D341Med (cell line): ENCODE measurements around the gene TMEM150A.
"Not testable (repeated sequence)": the region's sequence is repeated elsewhere in the genome, so short reads cannot be mapped to it uniquely, and the experiment has no call there.

Experiments used
- DNase-seq: peaks from one replicate; pipeline ENCODE4 v3.0.0; 2012; ENCODE audit warnings: low spot score

Gene TMEM150A

DNA sequence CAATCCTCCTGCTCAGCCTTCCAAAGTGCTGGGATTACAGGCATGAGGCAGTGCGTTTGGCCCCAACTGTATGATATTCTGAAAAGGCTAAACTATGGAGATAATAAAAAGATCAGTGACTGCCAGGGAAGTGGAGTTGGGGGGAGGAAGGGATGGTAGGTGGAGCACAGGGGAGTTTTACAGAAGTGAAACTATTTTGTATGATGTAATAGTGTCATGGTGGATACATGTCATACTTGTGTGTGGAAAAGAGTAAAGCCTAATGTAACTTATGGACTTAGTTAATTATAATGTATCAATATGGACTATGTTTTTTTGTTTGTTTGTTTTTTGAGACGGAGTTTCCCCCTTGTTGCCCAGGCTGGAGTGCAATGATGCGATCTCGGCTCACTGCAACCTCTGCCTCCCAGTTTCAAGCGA is 38.3 kb downstream of the TMEM150A start:
- DNase-seq, result no peak

DNA sequence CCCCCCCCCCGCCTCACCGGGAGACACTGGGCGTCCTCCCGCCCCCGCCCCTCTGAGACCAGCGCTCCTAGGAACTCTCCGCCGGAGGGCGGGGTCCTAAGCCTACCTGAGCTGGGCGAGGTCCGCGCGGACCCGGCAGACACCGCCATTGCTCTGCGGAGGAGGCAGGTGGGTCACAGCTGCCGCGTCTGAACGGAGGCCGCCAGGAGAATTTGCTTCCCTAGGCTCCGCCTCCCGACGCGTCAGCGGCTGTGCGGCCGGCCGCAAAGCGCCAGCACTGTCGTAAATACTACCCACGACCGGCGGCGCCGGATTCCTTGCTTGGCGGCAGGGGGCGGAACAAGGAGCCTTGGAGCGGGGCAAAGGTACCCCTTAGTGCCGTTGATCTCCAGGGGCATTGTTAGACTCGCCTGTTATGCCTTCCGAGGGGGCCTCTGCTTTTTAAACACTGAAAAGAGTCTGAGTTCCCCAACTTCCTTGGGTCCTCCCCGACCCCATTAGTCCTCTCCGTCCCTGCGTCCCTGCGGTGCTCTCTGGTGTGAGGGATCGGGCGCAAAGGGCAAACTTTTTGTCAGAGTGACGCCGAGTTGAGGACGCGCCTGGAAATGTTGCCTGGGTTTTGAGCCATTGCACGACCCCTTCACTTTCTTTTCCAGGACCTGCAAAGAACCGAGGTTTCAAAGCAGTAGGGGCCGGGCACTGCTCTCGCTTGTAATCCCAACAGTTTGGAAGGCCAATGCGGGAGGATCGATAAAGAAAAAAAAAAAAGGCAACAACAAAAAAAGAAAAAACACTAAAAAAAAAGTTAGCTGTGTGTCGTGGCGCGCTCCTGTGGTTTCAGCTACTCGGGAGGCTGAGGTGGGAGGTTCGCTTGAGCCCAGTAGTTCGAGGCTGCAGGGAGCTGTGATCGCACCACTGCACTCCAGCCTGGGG is 41.0 kb downstream of the TMEM150A start, which contains the start of gene GGCX:
GGCX (minus strand) TSS at position 214 of the 933 bp plus-strand sequence; CDS start at position 149, 65 bp downstream.
- DNase-seq, result peak; percentile 95

DNA sequence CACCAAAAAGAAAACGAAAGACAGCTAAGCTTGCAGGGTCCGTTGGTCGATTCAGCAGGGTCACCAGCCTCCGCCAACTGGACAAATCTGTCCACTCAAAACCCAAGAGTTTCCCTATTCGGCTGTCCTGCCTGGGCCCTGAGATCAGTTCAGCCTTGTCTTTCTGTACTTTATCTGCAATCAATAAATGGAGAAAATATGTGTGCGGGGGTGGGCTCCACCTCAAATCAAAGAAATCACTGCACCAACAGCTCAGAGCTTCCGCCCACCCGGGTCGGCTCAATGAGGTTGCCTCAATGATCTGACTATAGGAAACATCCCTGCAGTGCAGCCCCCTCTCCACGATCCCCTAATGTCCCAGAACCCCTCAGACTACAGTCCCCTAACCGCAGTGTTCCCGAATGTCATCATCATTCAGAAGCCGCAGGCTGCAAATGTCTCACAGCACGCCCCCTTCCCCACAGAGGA is 41.7 kb downstream of the TMEM150A start:
- DNase-seq, result no peak

DNA sequence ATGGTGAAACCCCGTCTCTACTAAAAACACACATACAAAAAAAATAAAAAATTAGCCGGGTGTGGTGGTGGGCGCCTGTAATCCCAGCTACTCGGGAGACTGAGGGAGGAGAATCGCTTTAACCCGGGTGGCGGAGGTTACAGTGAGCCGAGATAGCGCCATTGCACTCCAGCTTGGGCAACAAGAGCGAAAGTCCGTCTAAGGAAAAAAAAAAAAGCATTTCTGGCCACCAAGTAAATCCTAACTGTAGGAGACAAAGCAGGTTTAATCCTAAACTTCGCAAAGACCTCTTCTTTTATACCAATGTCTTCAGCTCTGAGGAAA is 42.1 kb downstream of the TMEM150A start:
- not testable (repeated sequence) for DNase-seq

DNA sequence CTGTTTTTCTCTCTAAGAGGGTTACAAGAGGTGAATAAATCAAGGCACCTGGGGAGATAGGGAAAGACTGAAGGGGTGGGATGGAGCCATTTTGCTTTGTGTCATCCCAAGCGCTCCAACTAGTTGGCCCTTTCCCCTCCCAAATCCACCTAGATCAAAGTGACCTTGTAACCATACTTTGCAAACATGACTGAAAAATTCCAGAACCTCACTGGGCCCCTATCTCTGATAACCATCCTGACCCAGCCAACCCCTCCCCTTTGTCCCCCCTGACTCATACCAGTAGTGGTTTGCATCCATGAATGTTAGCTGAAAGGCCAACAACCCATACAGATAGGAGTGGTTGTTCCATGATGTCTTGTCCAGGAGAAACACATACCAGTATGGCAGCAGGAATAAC is 44.3 kb downstream of the TMEM150A start:
- no peak for DNase-seq

DNA sequence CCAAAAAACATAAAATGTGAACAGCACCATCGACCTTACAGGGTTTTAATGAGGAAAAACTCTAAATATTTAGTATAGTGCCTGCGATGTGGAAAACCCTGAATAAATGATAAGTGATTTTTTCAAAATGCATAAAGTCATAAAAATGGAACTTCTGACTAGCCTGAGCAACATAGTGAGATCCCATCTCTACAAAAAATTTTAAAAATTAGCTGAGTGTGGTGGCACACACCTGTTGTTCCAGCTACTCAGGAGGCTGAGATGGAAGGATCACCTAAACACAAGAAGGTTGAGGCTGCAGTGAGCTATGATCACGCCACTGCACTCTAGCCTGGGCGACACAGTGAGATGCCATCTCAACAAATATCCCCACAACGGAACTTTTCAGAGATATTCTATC is 45.4 kb downstream of the TMEM150A start:
- DNase-seq, result no peak

DNA sequence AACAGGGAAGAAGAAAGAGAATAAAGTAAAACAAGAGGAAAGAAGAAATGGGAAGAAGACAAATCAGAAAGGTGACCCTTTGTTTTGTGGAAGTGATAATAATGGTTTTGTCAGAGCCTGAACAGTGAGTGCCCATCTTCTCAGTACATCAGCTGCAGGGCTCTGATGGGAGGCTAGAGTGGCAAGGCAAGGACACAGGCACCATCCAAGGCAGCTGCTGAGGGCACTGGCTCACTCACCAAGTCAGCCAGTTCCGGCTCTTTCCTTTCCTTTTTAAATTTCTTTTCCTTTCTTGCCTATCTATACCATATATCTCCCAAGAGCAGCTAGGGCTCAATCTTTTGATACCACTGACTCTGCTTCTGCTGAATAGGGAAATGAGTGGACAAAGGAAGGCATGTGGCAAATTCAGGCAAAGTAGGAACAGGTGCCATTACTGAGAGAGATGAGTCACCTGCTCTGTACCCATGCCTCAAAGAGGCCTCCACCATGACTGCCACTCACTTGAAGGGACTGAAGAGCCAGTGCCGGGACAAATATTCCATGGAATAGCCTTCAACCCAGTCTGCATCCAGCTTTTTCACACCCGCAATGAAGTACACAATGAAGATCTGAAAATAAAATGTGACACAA is 47.4 kb downstream of the TMEM150A start:
- DNase-seq, result no peak

DNA sequence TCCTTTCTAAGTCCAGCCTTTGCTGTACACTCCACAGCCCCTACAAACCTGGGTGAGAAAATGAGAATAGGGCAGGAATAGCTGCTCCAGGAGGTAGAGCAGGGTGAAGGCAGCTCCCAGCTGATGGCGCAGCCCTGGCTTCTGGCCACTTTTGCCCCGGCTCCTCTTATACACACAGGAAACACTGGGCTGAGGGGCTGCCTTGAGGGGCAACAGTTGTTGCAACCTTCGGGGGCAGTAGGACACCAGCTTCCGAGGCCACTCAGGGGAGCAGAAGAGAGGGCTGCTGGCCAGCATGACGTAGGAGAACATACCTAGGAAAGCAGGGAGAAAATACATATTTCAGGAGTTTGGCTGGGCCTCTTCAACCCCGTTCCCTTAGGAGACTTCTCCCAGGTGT is 49.3 kb downstream of the TMEM150A start:
- DNase-seq, result no peak

DNA sequence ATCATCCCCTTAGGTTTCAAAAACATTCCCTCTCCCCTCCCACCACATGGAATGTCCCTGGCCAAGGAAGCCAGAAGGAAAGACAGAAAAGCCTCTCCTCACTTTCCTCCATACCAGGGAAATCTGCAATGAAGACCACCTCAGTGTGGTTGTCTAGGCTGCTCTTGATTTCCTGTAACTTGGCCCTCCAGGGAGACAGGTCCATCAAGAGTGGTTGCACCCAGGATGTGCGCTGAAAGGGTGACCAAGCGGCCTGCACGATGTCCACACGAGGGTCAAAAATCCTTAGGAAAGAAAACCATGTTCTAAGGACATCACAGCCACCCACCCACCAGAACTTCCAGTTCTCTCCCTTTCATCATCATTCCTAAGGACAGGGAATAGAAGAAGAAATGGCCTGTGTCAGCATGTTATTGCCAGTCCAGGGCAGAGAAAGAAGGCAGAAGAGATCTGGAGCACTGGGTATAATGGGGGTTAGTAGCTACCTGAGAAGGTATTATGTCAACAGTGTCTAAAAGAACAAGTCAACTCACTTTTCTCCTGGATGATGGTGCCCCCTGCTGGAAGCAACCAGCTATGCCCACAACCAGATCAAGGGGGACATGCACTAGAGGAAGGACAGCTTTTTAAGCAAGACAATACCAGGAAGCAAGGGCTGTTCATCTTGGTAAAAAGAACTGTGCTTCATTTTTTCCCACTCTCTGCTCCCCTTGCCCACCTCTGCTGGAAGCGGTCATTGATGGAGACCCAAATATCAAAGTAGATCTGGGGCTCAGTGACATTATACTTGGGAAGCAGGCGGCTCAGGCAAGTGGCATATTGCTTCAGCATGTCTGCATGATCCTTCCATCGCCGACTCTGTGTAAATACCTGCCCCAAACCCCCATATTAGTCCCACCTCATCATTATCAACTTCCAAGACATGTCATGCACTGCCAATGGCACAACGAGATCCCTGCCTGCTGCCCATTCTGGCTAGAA is 50.5 kb downstream of the TMEM150A start:
- DNase-seq, result peak; percentile 69

DNA sequence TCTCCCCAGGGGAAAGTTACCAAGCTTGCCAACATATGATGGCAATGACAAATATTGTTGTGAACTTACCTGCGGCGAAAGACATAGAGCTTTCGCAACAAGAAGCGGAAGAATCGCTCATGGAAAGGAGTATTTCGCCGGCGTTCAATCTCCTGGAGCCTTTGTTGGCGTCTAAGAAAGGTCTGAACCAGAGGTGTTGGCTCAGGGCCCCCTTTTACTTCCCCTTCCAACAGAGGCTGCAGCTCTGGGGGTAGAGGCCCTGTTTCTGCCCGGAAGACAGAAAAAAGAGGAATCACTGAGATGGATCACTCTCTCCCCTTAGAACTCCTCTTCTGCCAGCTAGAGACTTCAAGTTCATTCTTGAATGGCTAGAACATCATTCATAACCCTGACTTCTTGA is 52.0 kb downstream of the TMEM150A start:
- no peak for DNase-seq

DNA sequence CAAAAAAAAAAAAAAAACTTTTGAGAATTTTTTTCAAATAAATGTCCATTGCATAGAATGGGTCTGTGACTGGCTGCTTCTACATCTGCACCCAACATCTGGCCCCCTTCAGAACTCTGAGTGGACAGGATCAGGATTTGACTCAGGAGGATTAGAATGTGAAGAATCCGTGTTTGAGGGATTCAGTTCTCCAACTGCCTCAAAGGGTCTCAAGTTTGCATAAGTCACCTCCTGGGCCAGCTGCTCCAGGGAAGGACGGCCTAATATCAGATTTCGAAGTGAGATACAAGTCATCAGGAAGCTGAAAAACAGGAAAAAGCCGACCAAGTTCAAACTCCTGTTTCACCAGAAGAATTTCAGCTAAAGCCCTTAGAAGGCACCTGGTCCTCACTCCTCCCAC is 52.7 kb downstream of the TMEM150A start:
- DNase-seq, result no peak

DNA sequence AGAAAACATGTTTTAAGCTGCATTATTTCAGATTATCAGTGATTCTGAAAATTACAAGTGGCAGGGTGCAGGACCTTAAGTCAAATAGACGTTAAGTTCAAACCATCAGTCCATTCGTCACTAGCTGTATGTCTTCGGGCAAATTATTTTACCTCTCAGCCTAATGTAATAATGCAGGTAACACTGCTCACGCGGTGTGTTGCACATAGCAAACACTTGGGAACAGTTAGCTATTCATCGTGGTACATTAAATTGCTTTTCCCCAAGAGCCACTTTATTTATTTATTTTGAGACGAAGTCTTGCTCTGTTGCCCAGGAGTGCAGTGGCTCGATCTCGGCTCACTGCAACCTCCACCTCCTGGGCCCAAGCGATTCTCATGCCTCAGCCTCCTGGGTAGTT is 53.4 kb downstream of the TMEM150A start:
- DNase-seq, result no peak

DNA sequence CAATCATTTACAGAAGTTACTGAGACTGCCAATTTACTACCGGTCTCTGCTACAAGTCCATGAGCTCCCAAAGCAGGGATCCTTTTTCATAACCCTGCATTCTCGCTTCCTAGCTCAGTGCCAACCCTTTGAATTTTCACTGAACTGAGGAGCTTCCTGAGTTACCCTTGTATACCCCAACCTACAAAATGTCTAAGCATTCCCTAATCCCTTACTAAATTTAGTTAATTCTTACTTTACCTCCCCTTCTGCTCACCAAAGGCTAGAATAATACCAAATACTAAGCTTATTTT is 53.9 kb downstream of the TMEM150A start:
- no peak for DNase-seq
